Osteocyte (in vitro differentiated cells): ENCODE data around the gene NHS. TPM values are rescaled to one million over a fixed set of nuclear protein-coding genes. Genes with fewer than 3 reads are reported as not detected.

Experiments
- DNase-seq: peaks from one replicate; pipeline ENCODE4 v3.0.0; 2021; ENCODE audit warnings: mixed read lengths; ENCODE audit not compliant: unreplicated experiment; ENCODE audit errors: extremely low spot score
- H3K27ac Mint-ChIP-seq: one replicate; pipeline ENCODE4 v1.8.0; 2021; ENCODE audit warnings: mild to moderate bottlenecking, mixed read lengths; ENCODE audit not compliant: unreplicated experiment
- H3K27me3 Mint-ChIP-seq: one replicate; pipeline ENCODE4 v1.8.0; 2021; ENCODE audit warnings: mixed read lengths; ENCODE audit not compliant: unreplicated experiment
- H3K36me3 Mint-ChIP-seq: one replicate; pipeline ENCODE4 v1.8.0; 2021; ENCODE audit warnings: mixed read lengths; ENCODE audit not compliant: unreplicated experiment
- H3K4me1 Mint-ChIP-seq: one replicate; pipeline ENCODE4 v1.8.0; 2021; ENCODE audit warnings: mixed read lengths; ENCODE audit not compliant: unreplicated experiment
- H3K4me3 Mint-ChIP-seq: one replicate; pipeline ENCODE4 v1.8.0; 2021; ENCODE audit warnings: mild to moderate bottlenecking, moderate library complexity, mixed read lengths; ENCODE audit not compliant: unreplicated experiment
- H3K9me3 Mint-ChIP-seq: one replicate; pipeline ENCODE4 v1.8.0; 2021; ENCODE audit warnings: mixed read lengths; ENCODE audit not compliant: unreplicated experiment
- CTCF ChIP-seq: fragments of 200-600 bp; sonication (generic); IDR thresholded peaks from 2 replicates; pipeline ENCODE4 v1.5.0; 2021; ENCODE audit warnings: antibody characterized with exemption, mild to moderate bottlenecking, moderate library complexity
- total RNA-seq: library from RNA; stranded (reverse); gene quantifications from 2 replicates; pipeline ENCODE4 v1.2.1, GENCODE V29; 2021

NHS gene
- total RNA-seq, 1 donor from 2014 or later: 4.3 TPM

GRCh38 chrX:17628976-17629375 lies 254.0 kb downstream of the NHS start:
- H3K36me3 Mint-ChIP-seq: no peaks in the 10 kb centered on the region
- DNase-seq: no peak
- H3K9me3 Mint-ChIP-seq: no peaks in the 10 kb centered on the region
- no peak overlapping the region for H3K27ac Mint-ChIP-seq
- no peak for TF ChIP-seq CTCF
- H3K4me3 Mint-ChIP-seq: no peak overlapping the region
- peaks cover 15% of the 10 kb centered on the region for H3K4me1 Mint-ChIP-seq
- H3K27me3 Mint-ChIP-seq: no peaks in the 10 kb centered on the region

- Mint-ChIP-seq H3K27me3 (no peaks in the 10 kb centered on the region), H3K36me3 (no peaks in the 10 kb centered on the region), H3K27ac (no peak overlapping the region), H3K4me1 (peaks cover 16% of the 10 kb centered on the region), H3K9me3 (no peaks in the 10 kb centered on the region), H3K4me3 (no peak overlapping the region)
- no peak for TF ChIP-seq CTCF
- DNase-seq: no peak
Measured at GRCh38 chrX:17629519-17629918, 254.5 kb downstream of the NHS start.

GRCh38 chrX:17631647-17632046 lies 256.6 kb downstream of the NHS start:
- H3K36me3 Mint-ChIP-seq: no peaks in the 10 kb centered on the region
- no peak overlapping the region for H3K4me3 Mint-ChIP-seq
- H3K4me1 Mint-ChIP-seq: peaks cover 24% of the 10 kb centered on the region
- H3K27ac Mint-ChIP-seq: no peak overlapping the region
- no peaks in the 10 kb centered on the region for H3K9me3 Mint-ChIP-seq
- no peak for TF ChIP-seq CTCF
- no peak for DNase-seq
- H3K27me3 Mint-ChIP-seq: no peaks in the 10 kb centered on the region

GRCh38 chrX:17632942-17633341 lies 257.9 kb downstream of the NHS start:
- Mint-ChIP-seq H3K4me1 (peaks cover 22% of the 10 kb centered on the region), H3K27ac (peak overlapping the region; percentile 68)
- DNase-seq: no peak

GRCh38 chrX:17633546-17633945 lies 258.5 kb downstream of the NHS start:
- Mint-ChIP-seq H3K27ac (peak overlapping the region; percentile 68), H3K4me1 (peaks cover 22% of the 10 kb centered on the region), H3K9me3 (no peaks in the 10 kb centered on the region), H3K4me3 (no peak overlapping the region), H3K36me3 (no peaks in the 10 kb centered on the region), H3K27me3 (no peaks in the 10 kb centered on the region)
- no peak for DNase-seq
- no peak for TF ChIP-seq CTCF

More at GRCh38 chrX:17632942-17633341, 257.9 kb downstream of the NHS start:
- no peaks in the 10 kb centered on the region for H3K9me3 Mint-ChIP-seq
- H3K36me3 Mint-ChIP-seq: no peaks in the 10 kb centered on the region
- no peaks in the 10 kb centered on the region for H3K27me3 Mint-ChIP-seq
- no peak overlapping the region for H3K4me3 Mint-ChIP-seq
- TF ChIP-seq CTCF: no peak
